GM23248 (cell line): ENCODE results near the gene NCSTN. TPM values are rescaled to one million over a fixed set of nuclear protein-coding genes. Genes with fewer than 3 reads are reported as not detected.
A peak's percentile ranks its signal among the peaks of the same experiment; 100 is the strongest.

Source experiments
- DNase-seq: peaks from one replicate; pipeline ENCODE4 v3.0.0-alpha.2; 2015
- H2AFZ ChIP-seq: fragments of 200-600 bp; sonication (generic); 2 replicates; pipeline ENCODE4 v1.6.1; 2016; ENCODE audit warnings: antibody characterized with exemption
- H3F3A ChIP-seq: fragments of 200-600 bp; sonication (generic); 2 replicates; pipeline ENCODE4 v1.6.1; 2016; ENCODE audit warnings: mild to moderate bottlenecking, antibody characterized with exemption, mixed run types; ENCODE audit not compliant: insufficient read depth
- H3K27ac ChIP-seq: fragments of 200-600 bp; sonication (generic); 2 replicates; pipeline ENCODE4 v1.5.1; 2016; ENCODE audit warnings: mild to moderate bottlenecking
- H3K27me3 ChIP-seq: fragments of 200-600 bp; sonication (generic); replicated peaks from 2 replicates; pipeline ENCODE4 v1.6.1; 2016; ENCODE audit warnings: mild to moderate bottlenecking; ENCODE audit not compliant: insufficient read depth
- H3K36me3 ChIP-seq: fragments of 200-600 bp; sonication (generic); 2 replicates; pipeline ENCODE4 v1.6.1; 2016; ENCODE audit warnings: low read depth, mild to moderate bottlenecking
- H3K4me1 ChIP-seq: fragments of 200-600 bp; sonication (generic); 2 replicates; pipeline ENCODE4 v1.6.1; 2016; ENCODE audit warnings: mild to moderate bottlenecking; ENCODE audit not compliant: insufficient read depth
- H3K4me2 ChIP-seq: fragments of 200-600 bp; sonication (generic); one replicate; pipeline ENCODE4 v1.6.1; 2016; ENCODE audit warnings: mild to moderate bottlenecking; ENCODE audit not compliant: unreplicated experiment
- H3K4me3 ChIP-seq: fragments of 200-600 bp; sonication (generic); 2 replicates; pipeline ENCODE4 v1.5.1; 2016; ENCODE audit warnings: mild to moderate bottlenecking
- H3K79me2 ChIP-seq: fragments of 200-600 bp; sonication (generic); 2 replicates; pipeline ENCODE4 v1.6.1; 2016; ENCODE audit warnings: mild to moderate bottlenecking; ENCODE audit not compliant: insufficient read depth
- H3K9ac ChIP-seq: fragments of 200-600 bp; sonication (generic); 2 replicates; pipeline ENCODE4 v1.6.1; 2016; ENCODE audit warnings: mild to moderate bottlenecking
- H3K9me2 ChIP-seq: fragments of 200-600 bp; sonication (generic); 2 replicates; pipeline ENCODE4 v1.6.1; 2016; ENCODE audit warnings: mixed run types, mild to moderate bottlenecking, moderate library complexity; ENCODE audit not compliant: insufficient read depth
- H3K9me3 ChIP-seq: fragments of 200-600 bp; sonication (generic); one replicate; pipeline ENCODE4 v1.6.1; 2017; ENCODE audit warnings: low read depth
- H4K20me1 ChIP-seq: fragments of 200-600 bp; sonication (generic); 2 replicates; pipeline ENCODE4 v1.6.0; 2016; ENCODE audit not compliant: insufficient read depth
- EZH2 ChIP-seq: fragments of 200-600 bp; sonication (generic); IDR thresholded peaks from 2 replicates; pipeline ENCODE4 v1.6.1; 2018; ENCODE audit warnings: antibody characterized with exemption, mild to moderate bottlenecking; ENCODE audit not compliant: insufficient read depth, poor library complexity, severe bottlenecking
- EZH2phosphoT487 ChIP-seq: fragments of 200-600 bp; sonication (generic); IDR thresholded peaks from 2 replicates; pipeline ENCODE4 v1.6.1; 2018; ENCODE audit warnings: antibody characterized with exemption, moderate library complexity, mild to moderate bottlenecking, low read depth; ENCODE audit not compliant: insufficient read depth
- WGBS, 2 experiments: methylation state at CpG; one replicate each; pipeline ENCODE4 v1.1.6; 2015 to 2017; ENCODE audit warnings: low lambda C conversion rate in 2 of 2, low coverage in 1 of 2; ENCODE audit errors: missing lambda C conversion rate in 2 of 2; 5-methylcytosine and 5-hydroxymethylcytosine counted together
- in situ Hi-C: fragments of 300-500 bp; cut with MboI; formaldehyde crosslinking; loops from 2 replicates; pipeline ENCODE4 v1.15.0; 2020
- polyA plus RNA-seq: library from polyadenylated mRNA; unstranded; fragments of >200 nt; fragmentation: Nextera tagmentation; extraction: Ambion mirVana; gene quantifications from 2 replicates; pipeline ENCODE4 v1.2.1, GENCODE V29; 2016
- total RNA-seq: library from RNA; depleted of rRNA; stranded (reverse); fragments of >200 nt; shearing (Covaris generic); gene quantifications from 2 replicates; pipeline ENCODE4 v1.2.3, GENCODE V29; 2014

Gene NCSTN
- total and polyA plus RNA-seq, 2 experiments from 2014 or later = 104 to 138 TPM

DNA sequence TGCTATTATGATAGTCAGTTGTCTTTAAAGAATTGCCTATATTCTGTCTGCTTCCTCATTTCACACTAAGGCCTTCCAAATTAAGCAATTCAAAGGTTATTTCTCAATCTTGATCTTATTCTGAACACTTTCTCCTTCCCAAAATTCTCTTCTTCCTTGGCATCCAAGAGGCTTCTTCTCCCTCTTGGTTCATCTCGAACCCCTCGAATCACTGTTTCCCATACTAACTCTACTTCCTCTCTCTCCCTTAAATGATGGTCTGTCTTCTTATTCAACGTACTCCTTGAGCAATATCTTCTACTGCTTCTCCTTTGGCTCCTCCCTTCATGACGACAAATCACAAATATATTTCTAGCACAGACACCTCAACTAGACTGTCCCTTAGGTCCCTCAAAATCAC, 4.6 kb upstream of the NCSTN start:
- Histone ChIP-seq H3F3A (peaks cover 16% of the 10 kb centered on the region), H3K4me2 (no peak overlapping the region), H2AFZ (no peak overlapping the region), H3K27me3 (no peaks in the 10 kb centered on the region), H3K36me3 (peaks cover 43% of the 10 kb centered on the region), H3K4me1 (peaks cover 29% of the 10 kb centered on the region), H3K9me3 (no peaks in the 10 kb centered on the region), H3K9ac (no peak overlapping the region), H3K79me2 (peaks cover 100% of the 10 kb centered on the region), H3K4me3 (no peak overlapping the region), H3K27ac (no peak overlapping the region), H4K20me1 (peaks cover 12% of the 10 kb centered on the region; the same call in 1 of the 2 replicates), H3K9me2 (no peaks in the 10 kb centered on the region)
- in situ Hi-C loops = no loop called here
- DNase-seq = no peak
- WGBS, 2 experiments = 80 to 82% methylated on average over 4 of the region's 4 CpGs
- TF ChIP-seq EZH2 (no peak), EZH2phosphoT487 (no peak)

DNA sequence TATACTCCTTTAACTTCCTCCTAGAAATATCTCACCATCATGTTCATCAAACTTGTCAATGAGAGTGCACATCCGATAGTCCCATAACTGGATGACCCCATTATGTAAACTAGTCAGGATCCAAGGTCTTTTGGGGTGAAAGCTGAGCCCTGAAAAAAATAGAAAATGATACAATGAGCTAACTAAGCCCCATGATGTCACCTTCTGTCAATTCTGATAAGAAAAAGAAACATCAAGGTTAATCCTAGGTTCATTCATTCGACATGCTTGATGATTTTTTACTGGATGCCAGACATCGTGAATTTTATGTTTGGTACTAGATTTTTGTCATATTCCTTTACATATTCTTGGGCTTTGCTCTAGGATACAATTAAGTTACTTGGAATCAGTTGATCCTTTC, 3.0 kb upstream of the NCSTN start:
- peak overlapping the region; percentile 99 for H3K9ac ChIP-seq
- peak overlapping the region; percentile 98 for H3K4me3 ChIP-seq
- WGBS, 2 experiments = 43% methylated on average over 3 of the region's 3 CpGs
- no peak overlapping the region for H3K27ac ChIP-seq
- no peak for DNase-seq
- in situ Hi-C loops = no loop called here
- H3K9me2 ChIP-seq = no peaks in the 10 kb centered on the region
- peaks cover 100% of the 10 kb centered on the region for H3K79me2 ChIP-seq
- H3K9me3 ChIP-seq = no peaks in the 10 kb centered on the region
- peaks cover 27% of the 10 kb centered on the region for H3K36me3 ChIP-seq
- H3K27me3 ChIP-seq = no peaks in the 10 kb centered on the region
- peaks cover 35% of the 10 kb centered on the region for H3K4me1 ChIP-seq
- TF ChIP-seq EZH2phosphoT487 = no peak
- no peak for TF ChIP-seq EZH2
- peaks cover 10% of the 10 kb centered on the region for H3F3A ChIP-seq
- H3K4me2 ChIP-seq = peak overlapping the region; percentile 99
- H2AFZ ChIP-seq = no peak overlapping the region
- H4K20me1 ChIP-seq = peaks cover 12% of the 10 kb centered on the region; the same call in 1 of the 2 replicates

DNA sequence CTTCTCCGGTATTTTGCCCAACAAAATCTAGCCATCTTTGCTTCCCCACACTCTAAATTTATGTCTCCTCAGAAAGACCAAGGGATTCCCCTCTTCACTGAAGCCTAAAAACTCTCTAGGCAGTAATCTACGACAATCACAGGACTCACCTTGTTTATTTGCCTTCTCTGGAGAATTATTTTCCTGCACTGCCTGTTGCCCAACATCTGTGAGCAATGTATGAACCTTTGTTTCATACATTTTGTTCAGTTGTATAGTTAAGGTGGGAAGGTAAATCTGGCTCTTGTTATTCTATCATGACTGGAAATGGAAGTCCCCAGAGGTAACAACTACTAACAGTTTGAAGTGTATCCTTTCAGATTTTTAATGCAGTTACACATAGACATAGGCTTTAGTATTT, 2.3 kb upstream of the NCSTN start:
- H3K9me3 ChIP-seq = no peaks in the 10 kb centered on the region
- H4K20me1 ChIP-seq = peaks cover 12% of the 10 kb centered on the region; the same call in 1 of the 2 replicates
- peak overlapping the region; percentile 98 for H3K4me3 ChIP-seq
- H3K27ac ChIP-seq = no peak overlapping the region
- H3F3A ChIP-seq = peaks cover 10% of the 10 kb centered on the region
- no peak overlapping the region for H2AFZ ChIP-seq
- TF ChIP-seq EZH2phosphoT487 = no peak
- no peak for TF ChIP-seq EZH2
- peak overlapping the region; percentile 99 for H3K4me2 ChIP-seq
- 47 to 56% methylated on average over 2 of the region's 2 CpGs for WGBS, 2 experiments
- in situ Hi-C loops = no loop called here
- H3K27me3 ChIP-seq = no peaks in the 10 kb centered on the region
- H3K79me2 ChIP-seq = peaks cover 100% of the 10 kb centered on the region
- H3K9me2 ChIP-seq = no peaks in the 10 kb centered on the region
- H3K9ac ChIP-seq = peak overlapping the region; percentile 99
- peaks cover 35% of the 10 kb centered on the region for H3K4me1 ChIP-seq
- peaks cover 27% of the 10 kb centered on the region for H3K36me3 ChIP-seq
- peak; percentile 27 for DNase-seq

DNA sequence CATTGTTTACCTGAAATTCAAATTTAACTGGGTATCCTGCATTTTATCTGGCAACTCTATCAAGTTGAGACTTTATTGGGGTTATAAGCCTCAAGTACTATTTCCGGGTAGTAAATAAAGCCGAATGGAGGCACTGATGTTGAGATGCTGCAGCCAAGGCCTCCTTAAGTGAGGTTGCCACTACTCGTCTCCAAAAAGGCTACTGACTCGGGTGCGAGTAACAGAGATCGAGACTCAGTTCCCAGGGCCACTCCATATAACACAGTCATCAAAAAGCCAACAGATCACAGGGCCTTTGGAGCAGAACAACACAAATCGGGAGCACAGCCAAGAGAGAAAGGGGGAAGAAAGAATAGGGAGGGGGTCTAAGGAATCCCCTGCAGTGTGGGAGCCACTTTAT, 657 bp upstream of the NCSTN start:
- TF ChIP-seq EZH2phosphoT487 = no peak
- TF ChIP-seq EZH2 = no peak

DNA sequence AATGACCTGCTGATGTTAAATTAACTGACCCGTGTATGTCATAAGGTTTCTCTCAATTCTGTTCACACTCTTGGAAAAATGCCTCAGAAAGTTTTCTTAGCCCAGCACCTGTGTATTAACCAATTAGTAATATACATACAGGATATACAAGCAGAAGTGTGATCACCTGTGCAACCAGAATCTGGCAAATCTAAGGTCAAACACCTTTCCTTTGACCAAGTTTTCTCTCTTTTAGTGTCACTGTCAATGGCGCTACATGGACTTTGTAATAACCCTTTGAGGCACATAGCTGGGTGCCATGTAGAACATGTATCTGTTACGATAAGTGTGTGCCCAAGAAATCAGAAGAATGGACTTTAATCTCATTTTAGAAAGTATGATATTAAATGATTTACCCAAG, 1.1 kb downstream of the NCSTN start:
- 76 to 79% methylated on average over 3 of the region's 3 CpGs for WGBS, 2 experiments
- in situ Hi-C loops = no loop called here
- Histone ChIP-seq H3K4me1 (peaks cover 31% of the 10 kb centered on the region), H3K4me2 (peak overlapping the region; percentile 99), H3K27ac (no peak overlapping the region), H3K79me2 (peaks cover 99% of the 10 kb centered on the region), H3K27me3 (no peaks in the 10 kb centered on the region), H3F3A (no peaks in the 10 kb centered on the region; the same call in 1 of the 2 replicates), H3K36me3 (peaks cover 22% of the 10 kb centered on the region), H2AFZ (peak overlapping the region; percentile 94; the same call in 1 of the 2 replicates), H3K9me3 (no peaks in the 10 kb centered on the region), H3K4me3 (peak overlapping the region; percentile 98), H3K9ac (peak overlapping the region; percentile 99), H4K20me1 (peaks cover 12% of the 10 kb centered on the region; the same call in 1 of the 2 replicates), H3K9me2 (no peaks in the 10 kb centered on the region)
- no peak for DNase-seq
- TF ChIP-seq EZH2 = no peak

More for the DNA sequence above, 657 bp upstream of the NCSTN start:
- peak overlapping the region; percentile 99 for H3K4me2 ChIP-seq
- in situ Hi-C loops = no loop called here
- peaks cover 10% of the 10 kb centered on the region for H3F3A ChIP-seq
- H3K4me1 ChIP-seq = peaks cover 35% of the 10 kb centered on the region
- peaks cover 100% of the 10 kb centered on the region for H3K79me2 ChIP-seq
- H4K20me1 ChIP-seq = peaks cover 12% of the 10 kb centered on the region; the same call in 1 of the 2 replicates
- peak overlapping the region; percentile 99 for H3K9ac ChIP-seq
- H3K27me3 ChIP-seq = no peaks in the 10 kb centered on the region
- 0 to 2% methylated on average over 7 of the region's 7 CpGs for WGBS, 2 experiments
- H3K4me3 ChIP-seq = peak overlapping the region; percentile 98
- peak; percentile 50 for DNase-seq
- H2AFZ ChIP-seq = peak overlapping the region; percentile 94
- H3K9me2 ChIP-seq = no peaks in the 10 kb centered on the region
- no peaks in the 10 kb centered on the region for H3K9me3 ChIP-seq
- peaks cover 34% of the 10 kb centered on the region for H3K36me3 ChIP-seq
- H3K27ac ChIP-seq = peak overlapping the region; percentile 90
